HG03025 (cell line): ENCODE data around the gene FAM241A.
"Not testable (repeated sequence)": the region's sequence is repeated elsewhere in the genome, so short reads cannot be mapped to it uniquely, and the experiment has no call there.

Source experiments
- ATAC-seq: cut with Tn5 transposase; IDR thresholded peaks from one replicate; pipeline ENCODE4 v1.9.1; 2021; ENCODE audit warnings: mild to moderate bottlenecking, moderate library complexity; ENCODE audit not compliant: unreplicated experiment, low FRiP score

Gene FAM241A

DNA sequence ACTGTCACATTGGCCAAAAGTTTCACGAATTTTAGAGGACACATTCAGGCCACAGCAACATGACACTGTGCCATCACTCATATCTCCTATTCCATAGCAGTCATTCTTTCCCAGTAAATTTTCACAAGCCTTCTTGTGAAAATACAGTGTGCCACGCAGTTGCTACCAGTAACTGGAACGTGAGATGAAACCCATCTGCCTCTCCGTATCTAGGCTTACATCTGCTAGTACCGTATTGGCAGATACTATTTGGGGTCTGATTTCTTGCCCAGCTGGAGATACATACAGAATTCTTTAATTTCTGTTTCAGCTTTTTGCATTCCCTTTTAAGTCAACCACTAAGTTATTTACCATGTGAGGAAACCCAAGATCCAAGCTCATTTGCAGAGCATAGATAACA lies 8.7 kb upstream of the FAM241A start:
- no peak for ATAC-seq

DNA sequence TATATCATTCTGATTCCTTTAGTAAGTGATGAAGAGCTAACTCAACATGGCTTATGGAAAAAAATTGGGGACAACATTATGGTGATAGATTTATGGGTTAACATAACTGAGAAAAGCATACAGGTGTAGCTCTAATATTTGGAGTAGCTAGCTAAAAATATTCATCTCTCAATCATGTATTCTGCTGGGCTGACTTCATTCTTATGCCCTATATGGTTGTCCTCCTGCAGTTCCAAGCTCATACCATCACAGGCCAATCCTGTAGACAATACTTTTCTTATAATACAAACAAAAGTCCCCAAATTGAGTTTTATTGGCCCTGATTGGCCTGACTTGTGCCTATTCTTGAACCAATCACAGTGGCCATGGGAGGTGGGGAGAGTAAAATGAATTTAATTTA lies 6.7 kb upstream of the FAM241A start:
- no peak for ATAC-seq

DNA sequence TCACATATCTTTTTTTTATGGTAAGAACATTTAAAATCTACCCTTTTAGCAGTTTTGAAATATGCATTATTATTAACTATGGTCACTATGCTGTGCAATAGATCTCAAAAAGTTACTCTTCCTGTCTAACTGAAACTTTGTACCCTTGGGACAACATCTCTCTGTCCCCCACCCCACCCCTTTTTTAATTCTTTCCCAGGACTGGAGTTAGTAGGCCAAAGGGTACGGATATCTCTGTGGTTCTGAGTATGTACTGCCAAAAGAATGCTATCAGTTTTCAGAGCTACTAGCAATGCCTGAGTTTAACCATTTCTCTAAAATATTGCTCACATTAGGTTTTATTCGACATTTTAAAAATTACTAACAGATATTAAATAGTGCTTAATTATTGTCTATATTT lies 4.7 kb upstream of the FAM241A start:
- ATAC-seq = no peak

DNA sequence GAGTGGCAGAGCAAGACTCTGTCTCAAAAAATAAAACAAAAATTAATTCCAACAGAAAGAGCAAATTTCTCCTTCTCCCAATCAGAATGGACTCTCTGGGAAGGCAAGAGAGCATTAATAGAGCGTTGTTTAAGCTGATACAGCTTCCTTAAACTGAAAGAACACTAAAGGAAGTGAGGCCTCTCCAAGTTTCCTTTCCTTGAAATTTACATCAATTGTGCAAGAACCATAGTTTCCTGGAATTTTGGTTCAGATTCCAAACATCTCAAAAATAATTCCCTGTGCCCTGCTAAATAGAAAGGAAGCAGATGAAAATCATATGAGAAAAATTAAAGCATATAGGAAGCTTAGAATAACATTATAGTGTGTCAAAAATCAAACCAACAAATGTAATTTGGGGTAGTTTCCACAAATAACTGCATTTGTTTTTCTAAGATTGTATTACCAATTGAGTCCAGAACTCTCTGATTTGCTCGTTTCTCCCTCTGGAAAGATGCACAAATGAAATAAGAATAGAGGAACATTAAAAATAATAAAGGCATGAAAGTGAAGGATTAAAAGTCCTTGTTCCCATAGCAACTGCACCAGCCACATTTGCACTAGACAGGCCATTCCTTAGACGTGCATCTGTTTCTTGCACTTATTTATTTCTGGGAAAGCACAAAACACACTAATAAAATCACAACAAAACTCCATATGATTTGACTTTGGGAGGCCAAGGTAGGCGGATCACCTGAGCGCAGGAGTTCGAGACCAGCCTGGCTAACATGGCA lies 3.7 kb upstream of the FAM241A start:
- no peak for ATAC-seq

DNA sequence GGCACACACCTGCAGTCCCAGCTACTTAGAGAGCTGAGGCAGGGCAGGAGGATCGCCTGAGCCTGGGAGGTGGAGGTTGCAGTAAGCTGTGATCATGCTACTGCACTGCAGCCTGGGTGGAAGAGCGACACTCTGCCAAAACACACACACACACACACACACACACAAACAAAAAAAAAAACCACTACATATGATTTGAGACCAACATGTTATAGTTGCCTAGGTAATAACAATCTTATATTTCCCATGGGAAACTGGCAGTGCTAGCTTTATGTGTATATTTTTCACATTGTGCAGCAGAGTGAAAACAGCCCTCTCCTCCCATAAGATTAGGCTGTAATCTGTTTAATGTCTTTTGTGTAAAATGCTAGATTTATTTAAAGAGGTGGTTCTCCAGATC lies 3.1 kb upstream of the FAM241A start:
- ATAC-seq = no peak

DNA sequence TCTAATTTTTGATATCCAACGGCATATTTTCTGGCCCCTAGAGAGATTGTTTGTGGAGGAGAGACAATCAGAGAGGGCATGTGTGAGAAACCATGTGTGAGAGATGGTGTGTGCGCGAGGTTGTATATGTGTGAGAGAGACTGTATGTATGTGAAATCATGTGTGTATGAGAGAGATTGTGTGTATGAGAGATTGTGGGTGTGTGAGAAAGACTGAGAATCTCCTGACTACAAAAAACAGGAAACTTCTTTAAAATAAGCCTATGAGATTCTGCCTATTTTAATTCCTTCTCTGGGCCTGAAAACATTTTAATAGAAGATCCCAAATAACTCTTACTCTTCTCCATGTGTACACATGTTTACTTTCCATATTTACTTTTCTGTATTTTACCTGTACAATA lies 1.5 kb upstream of the FAM241A start:
- no peak for ATAC-seq

DNA sequence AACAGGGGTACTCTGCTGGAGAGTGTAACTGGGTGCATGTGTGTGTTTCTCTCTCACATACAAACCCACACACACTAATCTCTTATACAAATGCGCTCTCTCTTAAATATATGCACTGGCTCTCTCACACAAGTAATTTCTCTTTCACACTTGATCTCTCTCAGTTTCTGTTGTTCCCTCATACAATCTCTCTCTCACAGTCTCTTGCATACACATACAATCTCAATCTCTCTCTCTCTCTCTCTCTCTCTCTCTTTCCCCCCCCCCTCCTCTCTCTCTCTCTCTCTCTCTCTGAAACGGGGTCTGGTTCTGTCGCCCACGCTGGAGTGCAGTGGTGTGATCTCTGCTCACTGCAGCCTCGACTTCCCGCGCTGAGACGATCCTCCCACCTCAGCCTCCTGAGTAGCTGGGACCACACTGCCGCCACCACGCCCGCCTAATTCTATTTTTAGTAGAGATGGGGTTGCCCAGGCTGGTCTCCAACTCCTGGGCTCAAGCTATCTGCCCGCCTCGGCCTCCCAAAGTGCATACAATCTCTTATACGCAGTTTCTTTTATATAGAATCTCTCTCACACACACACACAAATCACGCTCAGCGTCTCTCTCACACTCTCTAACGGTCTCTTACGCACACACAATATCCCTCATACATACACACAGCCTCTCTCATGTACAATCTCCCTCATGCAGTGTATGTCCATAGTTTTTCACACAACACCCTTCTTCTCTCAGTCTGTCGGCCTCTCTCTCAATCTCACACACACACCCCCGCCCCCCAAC lies 518 bp upstream of the FAM241A start:
- ATAC-seq = no peak

DNA sequence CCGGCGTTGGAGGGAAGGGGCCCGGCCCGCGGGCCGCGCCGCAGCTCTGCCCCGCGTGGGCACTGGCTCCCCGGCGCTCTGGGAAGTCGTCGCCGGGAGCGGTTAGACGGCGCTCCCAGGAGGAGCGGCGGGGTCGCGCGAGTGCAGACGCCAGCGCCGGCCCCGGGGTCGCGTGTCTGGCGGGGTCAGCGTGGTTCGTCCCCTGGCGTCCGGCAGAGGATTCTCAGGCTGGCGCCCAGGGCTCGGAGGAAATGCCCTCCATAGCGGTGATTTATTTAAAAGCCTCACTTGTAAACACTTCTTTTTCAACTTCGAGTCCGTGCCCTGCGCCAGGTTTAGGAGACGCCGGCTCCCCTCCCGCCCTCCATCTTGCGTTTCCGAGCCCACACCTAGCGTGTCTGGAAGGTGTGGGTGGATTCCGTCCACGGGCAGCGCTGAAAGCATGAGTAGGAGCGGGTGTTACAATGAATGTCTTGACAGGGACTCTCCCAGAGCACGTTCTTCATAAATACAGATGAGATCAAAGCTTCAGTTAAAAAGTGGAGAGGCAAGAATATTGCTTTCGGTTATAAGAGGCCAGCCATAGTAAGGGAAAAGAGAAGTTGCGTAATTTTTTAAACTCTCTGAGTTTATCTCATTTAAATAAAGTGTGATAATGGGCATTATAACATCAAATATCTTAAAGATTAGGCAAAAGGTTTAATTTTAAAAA lies 692 bp downstream of the FAM241A start:
- ATAC-seq = peak; percentile 58

DNA sequence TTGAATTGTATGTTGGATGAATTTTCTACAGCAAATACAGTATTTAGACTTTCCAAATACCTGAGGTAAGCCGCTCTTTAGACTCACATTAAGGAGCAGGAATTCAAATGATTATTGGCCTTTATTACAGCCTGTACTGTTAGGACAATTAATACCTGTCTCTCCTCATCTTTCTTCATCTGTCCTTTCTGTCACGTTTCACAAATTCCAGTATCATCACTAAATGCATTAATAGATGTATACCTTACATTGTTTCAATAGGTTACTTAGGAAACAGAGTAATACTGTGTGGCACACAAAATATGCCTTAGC lies 1.2 kb downstream of the FAM241A start:
- no peak for ATAC-seq

DNA sequence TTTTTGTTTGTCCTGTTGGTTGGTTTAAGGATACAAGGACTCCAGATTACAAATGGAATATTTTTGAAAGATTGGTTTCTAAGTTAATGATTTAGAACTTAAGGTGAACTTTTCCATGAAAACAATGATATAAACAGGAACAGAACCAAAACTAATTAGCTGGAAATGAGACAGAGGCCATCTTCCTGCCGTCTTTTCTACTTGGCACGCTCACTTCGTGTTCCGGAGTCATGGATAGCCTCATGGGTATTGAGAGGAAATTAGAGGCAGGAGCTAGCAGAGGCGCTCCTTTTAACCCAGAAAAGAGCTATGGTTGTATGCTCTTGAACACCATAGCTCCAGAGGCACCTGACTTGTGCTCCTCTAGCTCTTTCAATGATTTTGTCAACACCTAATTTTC lies 2.4 kb downstream of the FAM241A start:
- no peak for ATAC-seq

DNA sequence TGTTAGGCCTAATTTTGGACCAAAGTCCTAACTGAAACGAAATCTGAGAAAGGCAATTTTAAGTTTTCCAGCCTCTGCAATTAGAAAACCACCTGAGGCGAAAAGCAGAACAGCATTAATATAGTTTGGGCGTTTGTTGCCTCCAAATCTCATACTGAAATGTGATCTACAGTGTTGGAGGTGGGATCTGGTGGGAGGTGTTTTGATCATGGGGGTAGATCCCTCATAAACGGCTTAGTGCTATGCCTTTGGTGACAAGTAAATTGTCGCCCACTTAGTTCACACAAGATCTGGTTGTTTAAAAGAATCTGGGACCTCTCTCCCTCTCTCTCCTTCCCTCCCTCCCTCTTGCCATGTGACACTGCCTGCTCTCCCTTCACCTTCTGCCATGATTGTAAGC lies 5.7 kb downstream of the FAM241A start:
- no peak for ATAC-seq

DNA sequence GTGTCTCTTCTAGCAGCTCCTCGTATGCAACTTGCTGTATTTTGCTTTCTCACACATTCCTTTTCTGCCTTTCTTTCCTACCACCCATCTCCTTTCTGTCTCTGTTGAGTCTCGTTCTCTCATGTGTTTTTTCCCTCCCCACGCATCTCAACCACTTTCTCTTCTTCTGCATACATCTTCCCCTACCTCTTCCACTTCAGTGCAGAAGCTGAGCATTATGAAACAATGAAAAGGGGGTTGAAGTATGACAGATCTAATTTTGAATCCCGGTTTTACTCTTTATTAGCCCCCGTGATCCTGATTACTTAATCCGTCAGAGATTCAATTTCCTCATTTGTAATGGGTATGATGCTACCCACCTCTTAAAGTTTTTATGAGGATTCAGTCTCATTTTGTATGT lies 7.3 kb downstream of the FAM241A start:
- no peak for ATAC-seq

DNA sequence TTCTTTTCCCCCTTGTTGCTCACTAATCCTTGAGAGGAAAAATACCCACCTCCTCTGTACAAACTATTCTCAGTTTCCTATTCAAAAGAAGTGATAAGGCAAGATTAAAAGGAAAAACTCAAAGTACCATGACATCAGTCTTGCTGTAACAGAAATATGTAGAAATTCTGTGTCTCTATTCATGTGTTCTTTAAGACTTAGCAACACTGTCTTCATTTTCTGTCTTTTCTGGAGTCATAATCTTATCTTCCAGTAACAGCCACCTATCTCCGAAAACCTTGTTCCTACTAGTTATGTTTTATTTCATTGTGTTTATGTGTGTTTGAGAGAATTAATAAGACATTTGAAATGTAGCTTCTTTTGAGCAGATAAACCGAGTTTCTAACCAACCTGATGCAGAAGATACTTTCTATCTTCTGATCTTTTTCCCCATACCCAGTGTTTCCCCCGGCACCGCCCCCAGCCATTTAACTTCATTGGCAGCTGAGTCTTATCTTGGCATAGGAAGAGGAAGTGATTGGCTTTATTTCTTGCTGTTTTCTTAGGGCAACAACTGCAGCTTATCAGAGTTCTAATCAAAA lies 8.0 kb downstream of the FAM241A start:
- ATAC-seq = no peak

DNA sequence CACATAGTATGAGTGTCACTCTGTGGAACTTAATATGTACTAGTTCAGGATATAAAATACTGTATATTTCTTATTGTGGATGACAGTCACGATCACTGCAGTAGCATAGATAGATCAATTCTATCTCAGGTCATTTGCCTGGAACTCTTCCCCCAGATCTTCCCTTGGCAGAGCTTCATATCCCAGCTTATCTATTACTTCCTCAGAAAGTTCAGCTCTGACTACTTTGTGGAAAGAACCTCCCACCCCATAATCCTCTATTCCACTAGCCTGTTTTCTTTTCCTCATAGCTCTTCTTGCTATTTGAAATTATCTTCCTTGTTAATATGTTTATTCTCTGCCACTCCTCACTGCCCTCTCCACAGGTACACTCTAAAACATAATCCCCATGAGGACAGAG lies 10.9 kb downstream of the FAM241A start:
- no peak for ATAC-seq

DNA sequence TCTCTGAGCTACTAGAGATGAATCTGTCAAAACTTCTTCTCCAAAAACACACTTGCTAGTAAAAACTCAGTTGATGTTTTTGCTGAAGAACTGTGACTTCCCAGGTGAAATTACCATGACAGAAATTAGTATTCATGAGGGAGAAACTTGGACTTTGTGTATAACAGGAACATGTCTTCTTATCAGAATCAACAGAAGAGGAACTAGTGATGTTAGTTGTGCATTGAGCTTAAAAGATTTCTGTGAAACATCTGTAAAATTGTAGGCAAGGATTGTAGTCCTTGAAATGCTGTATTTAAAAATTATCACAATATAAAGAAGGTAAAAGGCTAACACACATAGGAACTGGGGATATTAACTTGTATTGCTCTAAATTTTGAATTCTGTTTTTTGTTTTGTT lies 11.3 kb downstream of the FAM241A start:
- no peak for ATAC-seq

DNA sequence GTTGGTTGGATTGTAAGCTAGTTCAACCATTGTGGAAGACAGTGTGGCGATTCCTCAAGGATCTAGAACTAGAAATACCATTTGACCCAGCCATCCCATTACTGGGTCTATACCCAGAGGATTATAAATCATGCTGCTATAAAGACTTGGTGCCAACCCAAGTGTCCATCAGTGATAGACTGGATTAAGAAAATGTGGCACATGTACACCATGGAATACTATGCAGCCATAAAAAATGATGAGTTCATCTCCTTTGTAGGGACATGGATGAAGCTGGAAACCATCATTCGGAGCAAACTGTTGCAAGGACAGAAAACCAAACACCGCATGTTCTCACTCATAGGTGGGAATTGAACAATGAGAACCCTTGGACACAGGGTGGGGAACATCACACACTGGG lies 18.5 kb downstream of the FAM241A start:
- not testable (repeated sequence) for ATAC-seq

DNA sequence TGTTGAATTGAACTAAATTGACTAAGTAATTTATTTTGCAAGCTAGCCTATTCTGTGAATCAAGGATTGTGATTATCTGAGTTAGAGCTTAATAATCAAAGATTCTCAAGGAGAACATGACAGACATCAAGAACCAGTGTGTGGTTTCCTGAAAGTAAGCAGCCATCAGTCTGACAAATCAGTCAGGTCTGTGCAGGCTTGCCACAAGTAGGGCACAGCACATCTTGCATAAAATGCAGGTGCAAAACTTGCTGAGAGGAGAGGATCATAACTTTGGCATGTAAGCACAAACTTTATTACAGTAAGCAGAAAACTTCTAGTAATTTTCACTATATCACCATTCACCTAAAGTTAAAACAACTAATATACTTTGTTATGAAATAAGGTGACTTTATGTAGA lies 22.5 kb downstream of the FAM241A start:
- no peak for ATAC-seq

DNA sequence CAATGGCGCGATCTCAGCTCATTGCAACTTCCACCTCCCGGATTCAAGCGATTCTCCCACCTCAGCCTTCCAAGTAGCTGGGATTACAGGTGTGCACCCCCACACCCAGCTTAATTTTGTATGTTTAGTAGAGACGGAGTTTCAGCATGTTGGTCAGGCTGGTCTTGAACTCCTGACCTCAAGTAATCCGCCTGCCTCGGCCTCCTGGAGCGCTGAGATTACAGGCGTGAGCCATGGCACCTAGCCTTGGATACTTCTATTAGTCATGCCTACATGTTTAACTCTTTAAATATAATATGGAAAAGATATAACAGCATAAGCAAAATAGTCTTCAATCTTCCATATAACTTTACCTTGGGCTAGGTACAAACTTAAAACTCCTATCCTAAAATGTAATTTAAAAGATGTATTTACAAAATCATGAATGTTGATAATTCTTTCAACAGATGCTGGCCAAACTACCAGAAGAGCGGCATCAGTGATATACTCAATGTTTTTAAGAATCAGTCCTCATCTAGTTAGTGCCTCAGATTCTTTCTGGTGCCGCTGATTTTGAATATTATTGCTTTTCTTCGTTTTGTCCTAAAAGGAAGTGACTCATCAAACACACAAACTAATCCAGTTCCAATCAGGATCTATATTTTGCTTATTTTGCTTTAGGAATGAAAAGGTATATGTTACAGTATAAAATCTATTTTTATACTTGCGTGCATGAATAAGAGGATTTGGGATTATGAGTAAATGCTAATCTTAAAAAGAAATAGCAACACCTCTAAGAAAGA lies 23.7 kb downstream of the FAM241A start:
- ATAC-seq = no peak

DNA sequence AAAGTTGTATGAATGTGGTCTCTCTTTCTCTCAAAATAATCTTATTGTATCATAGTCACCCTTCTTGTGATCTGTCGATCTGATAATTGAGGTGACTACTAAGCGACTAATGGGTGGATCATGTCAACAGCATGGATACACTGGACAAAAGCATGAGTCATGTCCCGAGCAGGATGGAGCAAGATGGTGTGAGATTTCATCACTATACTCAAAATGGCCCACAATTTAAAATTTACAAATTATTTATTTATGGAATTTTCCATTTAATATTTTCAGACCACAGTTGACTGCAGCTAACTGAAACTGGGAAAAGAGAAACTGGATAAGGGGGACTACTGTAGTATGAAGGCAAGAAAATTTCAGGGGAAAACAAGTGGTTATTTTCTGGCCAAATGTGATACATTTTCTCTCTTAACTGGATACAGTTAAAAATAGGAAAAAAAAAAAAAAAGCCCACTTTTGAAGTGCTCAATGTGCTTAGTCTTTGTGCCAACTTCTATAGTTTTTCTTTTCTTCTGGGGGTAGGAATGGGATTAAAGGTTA lies 25.3 kb downstream of the FAM241A start:
- ATAC-seq = no peak

DNA sequence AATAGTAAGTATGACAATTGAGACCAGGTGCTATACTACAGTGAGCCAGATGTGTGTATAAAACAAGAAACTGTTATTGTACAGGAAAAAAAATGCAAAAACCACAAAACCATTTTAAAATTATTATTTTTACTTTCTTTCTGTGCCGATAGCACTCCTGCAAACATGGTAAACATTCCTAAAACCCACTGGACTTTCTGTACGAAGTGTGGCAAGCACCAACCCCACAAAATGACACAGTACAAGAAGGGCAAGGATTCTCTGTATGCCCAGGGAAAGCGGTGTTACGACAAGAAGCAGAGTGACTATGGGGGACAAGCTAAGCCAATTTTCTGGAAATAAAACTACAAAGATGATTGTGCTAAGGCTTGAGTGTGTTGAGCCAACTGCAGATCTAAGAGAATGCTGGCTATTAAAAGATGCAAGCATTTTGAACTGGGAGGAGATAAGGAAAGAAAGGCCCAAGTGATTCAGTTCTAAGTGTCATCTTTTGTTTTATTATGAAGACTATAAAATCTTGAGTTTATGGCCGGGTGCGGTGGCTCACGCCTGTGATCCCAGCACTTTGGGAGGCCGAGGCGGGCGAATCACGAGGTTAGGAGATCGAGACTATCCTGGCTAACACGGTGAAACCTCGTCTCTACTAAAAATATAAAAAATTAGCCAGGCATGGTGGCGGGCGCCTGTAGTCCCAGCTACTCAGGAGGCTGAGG lies 26.0 kb downstream of the FAM241A start:
- not testable (repeated sequence) for ATAC-seq
